HepG2 (cell line): ENCODE data around the gene TLE5. TPM values are rescaled to one million over a fixed set of nuclear protein-coding genes. Genes with fewer than 3 reads are reported as not detected.

Experiments used
- BCLAF1 ChIP-seq: fragments of 450-650 bp; IDR thresholded peaks from 2 replicates; pipeline ENCODE4 v1.6.1; 2017; ENCODE audit warnings: mild to moderate bottlenecking
- CERS6 ChIP-seq: sonication (generic); formaldehyde crosslinking; IDR thresholded peaks from 2 replicates; pipeline ENCODE4 v1.5.0; 2020; ENCODE audit warnings: missing genetic modification reagents
- CHCHD3 ChIP-seq: sonication (generic); formaldehyde crosslinking; IDR thresholded peaks from 2 replicates; pipeline ENCODE4 v1.8.0; 2022; ENCODE audit warnings: mild to moderate bottlenecking, missing genetic modification reagents, moderate library complexity
- CREBL2 ChIP-seq: sonication (generic); formaldehyde crosslinking; IDR thresholded peaks from 2 replicates; pipeline ENCODE4 v1.8.1; 2023; ENCODE audit warnings: missing genetic modification reagents, mild to moderate bottlenecking, borderline replicate concordance
- EEA1 ChIP-seq: sonication (generic); formaldehyde crosslinking; IDR thresholded peaks from 2 replicates; pipeline ENCODE4 v1.5.1; 2020; ENCODE audit warnings: mild to moderate bottlenecking, missing genetic modification reagents, borderline replicate concordance
- HNF4A ChIP-seq: sonication (generic); formaldehyde crosslinking; IDR thresholded peaks from 2 replicates; pipeline ENCODE4 v1.4.0; 2020; ENCODE audit warnings: missing genetic modification reagents
- KDM6A ChIP-seq: IDR thresholded peaks from 2 replicates; pipeline ENCODE4 v1.6.1; 2016; ENCODE audit warnings: low read depth
- POLR2A ChIP-seq, 2 experiments: IDR thresholded peaks; 2 replicates each; pipeline ENCODE4 v1.6.1; 2011; ENCODE audit warnings: low read depth in 2 of 2, low read length in 2 of 2, mild to moderate bottlenecking in 1 of 2, moderate library complexity in 1 of 2; ENCODE audit not compliant: insufficient read depth in 1 of 2
- SNAI1 ChIP-seq: sonication (generic); formaldehyde crosslinking; IDR thresholded peaks from 2 replicates; pipeline ENCODE4 v1.5.0; 2020; ENCODE audit warnings: mild to moderate bottlenecking, missing genetic modification reagents, borderline replicate concordance
- SNAPC4 ChIP-seq: sonication (generic); formaldehyde crosslinking; IDR thresholded peaks from 2 replicates; pipeline ENCODE4 v1.4.0; 2020; ENCODE audit warnings: mild to moderate bottlenecking, missing genetic modification reagents
- SRSF4 ChIP-seq: fragments of 200-400 bp; formaldehyde crosslinking; IDR thresholded peaks from one replicate; pipeline ENCODE4 v1.6.1; 2018; ENCODE audit warnings: mild to moderate bottlenecking, low read depth, low read length, moderate library complexity; ENCODE audit not compliant: poor library complexity, severe bottlenecking
- TEAD3 ChIP-seq: optimal IDR thresholded peaks from 2 replicates; pipeline ENCODE3; 2016; ENCODE audit warnings: borderline replicate concordance
- ZBTB26 ChIP-seq: IDR thresholded peaks from 2 replicates; pipeline ENCODE4 v1.6.1; 2016; ENCODE audit warnings: missing compliant biosample characterization, missing genetic modification reagents, borderline replicate concordance
- ZBTB38 ChIP-seq: sonication (generic); formaldehyde crosslinking; IDR thresholded peaks from 2 replicates; pipeline ENCODE4 v1.5.1; 2020; ENCODE audit warnings: mild to moderate bottlenecking, missing genetic modification reagents
- ZKSCAN1 ChIP-seq: fragments of 150-350 bp; IDR thresholded peaks from 2 replicates; pipeline ENCODE4 v1.6.1; 2014; ENCODE audit warnings: low read length
- ZMAT3 ChIP-seq: sonication (generic); formaldehyde crosslinking; conservative IDR thresholded peaks from 2 replicates; pipeline ENCODE4 v1.7.0; 2021; ENCODE audit warnings: missing genetic modification reagents
- ZNF543 ChIP-seq: sonication (generic); formaldehyde crosslinking; IDR thresholded peaks from 2 replicates; pipeline ENCODE4 v1.4.0; 2020; ENCODE audit warnings: mild to moderate bottlenecking, missing genetic modification reagents
- ZNF546 ChIP-seq: sonication (generic); formaldehyde crosslinking; conservative IDR thresholded peaks from 2 replicates; pipeline ENCODE4 v1.8.1; 2023; ENCODE audit warnings: mild to moderate bottlenecking, missing genetic modification reagents
- ZNF569 ChIP-seq: sonication (generic); formaldehyde crosslinking; IDR thresholded peaks from 2 replicates; pipeline ENCODE4 v1.5.0; 2020; ENCODE audit warnings: mild to moderate bottlenecking, missing genetic modification reagents, moderate library complexity, borderline replicate concordance
- ZNF652 ChIP-seq: IDR thresholded peaks from 2 replicates; pipeline ENCODE4 v1.6.1; 2016; ENCODE audit warnings: low read depth, borderline replicate concordance
- ZNF776 ChIP-seq: sonication (generic); formaldehyde crosslinking; IDR thresholded peaks from 2 replicates; pipeline ENCODE4 v1.4.0; 2020; ENCODE audit warnings: mild to moderate bottlenecking, missing genetic modification reagents
- ZSCAN30 ChIP-seq: sonication (generic); formaldehyde crosslinking; IDR thresholded peaks from 2 replicates; pipeline ENCODE4 v1.5.0; 2020; ENCODE audit warnings: mild to moderate bottlenecking, missing genetic modification reagents
- polyA plus RNA-seq, 8 experiments: library from polyadenylated mRNA; depleted of rRNA in 3 of 8; stranded (reverse) in 7 of 8; unstranded in 1 of 8; fragments of >200 nt; fragmentation: Illumina TruSeq in 4 of 8; extraction: Trizol in 4 of 8; gene quantifications; 2 replicates each; pipeline versions ENCODE4 v1.2.1 to v1.2.3, GENCODE V29; 2011 to 2016; ENCODE audit warnings: low read depth in 4 of 8, missing spikeins in 1 of 8, mixed read lengths in 1 of 8; ENCODE audit not compliant: insufficient read depth in 1 of 8
- total RNA-seq, 5 experiments: library from RNA; depleted of rRNA; stranded (reverse); fragments of >200 nt; fragmentation: Illumina TruSeq; extraction: Trizol; gene quantifications; 2 replicates each; pipeline ENCODE4 v1.2.3, GENCODE V29; 2016; ENCODE audit warnings: low read depth in 1 of 5

The TLE5 gene
- total and polyA plus RNA-seq, 2 of the 13 experiments (the other 11 are each of a cell fraction or from before 2014, with no cell fraction given), result 62.8 to 189 TPM

- TF ChIP-seq ZBTB26 (CRISPR knock-in tag) (no peak), ZBTB38 (CRISPR knock-in tag) (no peak), ZSCAN30 (CRISPR knock-in tag) (no peak), EEA1 (CRISPR knock-in tag) (no peak), CHCHD3 (CRISPR knock-in tag) (no peak), CERS6 (no peak), KDM6A (CRISPR knock-in tag) (peak; percentile 83), ZNF776 (CRISPR knock-in tag) (no peak), ZNF652 (CRISPR knock-in tag) (no peak), POLR2A (IDR thresholded peaks at IDR 0.05; ENCODE audit: insufficient read depth in 1 of 2, low read depth in 2 of 2, low read length in 2 of 2) (peak in 1 of 2 experiments; percentile 47; a peak in 3 of 4 replicates), ZNF543 (CRISPR knock-in tag) (no peak), ZMAT3 (peak; percentile 64; the same call in 1 of the 2 replicates), TEAD3 (CRISPR knock-in tag) (peak; percentile 33), HNF4A (peak; percentile 91), CREBL2 (CRISPR knock-in tag) (no peak), ZNF569 (CRISPR knock-in tag) (no peak), ZKSCAN1 (0 out of 2 replicates have a peak, but pooled peaks have one; percentile 22), ZNF546 (CRISPR knock-in tag) (no peak), BCLAF1 (no peak), SRSF4 (no peak), SNAPC4 (CRISPR knock-in tag) (no peak), SNAI1 (CRISPR knock-in tag) (no peak; the same call in 1 of the 2 replicates)
Observed at GRCh38 chr19:3096902-3097326, 34.6 kb upstream of the TLE5 start (continued).
